Liver (tissue), 9 donors: Measurements from ENCODE around the gene AOPEP. TPM values are rescaled to one million over a fixed set of nuclear protein-coding genes. Genes with fewer than 3 reads are reported as not detected.

Source experiments
- DNase-seq: peaks from one replicate; pipeline ENCODE4 v3.0.0-alpha.2; 2017; ENCODE audit warnings: low spot score
- H3K27ac ChIP-seq, 2 donors: one replicate each; pipeline ENCODE4 v1.7.0; 2013; ENCODE audit warnings: inconsistent platforms in 2 of 2, low read length in 2 of 2, control low read depth in 1 of 2, low read depth in 1 of 2, mild to moderate bottlenecking in 1 of 2
- H3K27me3 ChIP-seq, 4 donors: one replicate each; pipeline versions ENCODE4 v1.6.1 to v1.7.0; 2013; ENCODE audit warnings: low read length in 3 of 4, inconsistent platforms in 1 of 4, mild to moderate bottlenecking in 1 of 4, moderate library complexity in 1 of 4; ENCODE audit not compliant: control insufficient read depth in 4 of 4, insufficient read depth in 4 of 4
- H3K36me3 ChIP-seq, 4 donors: one replicate each; pipeline versions ENCODE4 v1.6.1 to v1.7.0; 2013; ENCODE audit warnings: low read length in 3 of 4, mild to moderate bottlenecking in 3 of 4, low read depth in 1 of 4, moderate library complexity in 1 of 4; ENCODE audit not compliant: control insufficient read depth in 4 of 4, insufficient read depth in 3 of 4
- H3K4me1 ChIP-seq, 4 donors: one replicate each; pipeline versions ENCODE4 v1.6.1 to v1.7.0; 2013; ENCODE audit warnings: low read length in 3 of 4, mild to moderate bottlenecking in 3 of 4, moderate library complexity in 1 of 4; ENCODE audit not compliant: control insufficient read depth in 4 of 4, insufficient read depth in 4 of 4
- H3K4me3 ChIP-seq, 3 donors: one replicate each; pipeline versions ENCODE4 v1.6.1 to v1.7.0; 2013; ENCODE audit warnings: low read length in 3 of 3, control low read depth in 1 of 3, low read depth in 1 of 3, mild to moderate bottlenecking in 1 of 3
- H3K9ac ChIP-seq, 2 donors: one replicate each; pipeline ENCODE4 v1.7.0; 2013; ENCODE audit warnings: low read length in 2 of 2, mild to moderate bottlenecking in 2 of 2, moderate library complexity in 2 of 2, control low read depth in 1 of 2, low read depth in 1 of 2
- H3K9me3 ChIP-seq, 4 donors: one replicate each; pipeline versions ENCODE4 v1.6.1 to v1.7.0; 2013; ENCODE audit warnings: low read length in 3 of 4; ENCODE audit not compliant: control insufficient read depth in 4 of 4
- EGR1 ChIP-seq, 2 donors: IDR thresholded peaks; 2 replicates each; pipeline ENCODE4 v1.6.1; 2016 to 2018; ENCODE audit warnings: antibody characterized with exemption in 2 of 2, low read depth in 2 of 2
- FOXA1 ChIP-seq: IDR thresholded peaks from 2 replicates; pipeline ENCODE4 v1.6.1; 2016; ENCODE audit warnings: antibody characterized with exemption
- FOXA2 ChIP-seq: IDR thresholded peaks from 2 replicates; pipeline ENCODE4 v1.6.1; 2016; ENCODE audit warnings: antibody characterized with exemption
- GABPA ChIP-seq, 2 donors: IDR thresholded peaks in 1 of 2; conservative IDR thresholded peaks in 1 of 2; 2 replicates each; pipeline ENCODE4 v1.6.1; 2016; ENCODE audit warnings: antibody characterized with exemption in 2 of 2, mild to moderate bottlenecking in 1 of 2, moderate library complexity in 1 of 2
- HNF4A ChIP-seq, 2 donors: conservative IDR thresholded peaks; 2 replicates each; pipeline ENCODE4 v1.6.1; 2016; ENCODE audit warnings: antibody characterized with exemption in 2 of 2, mild to moderate bottlenecking in 2 of 2
- HNF4G ChIP-seq: IDR thresholded peaks from 2 replicates; pipeline ENCODE4 v1.6.1; 2016; ENCODE audit warnings: antibody characterized with exemption
- JUND ChIP-seq, 2 donors: IDR thresholded peaks; 2 replicates each; pipeline ENCODE4 v1.6.1; 2016; ENCODE audit warnings: antibody characterized with exemption in 2 of 2
- NR2F2 ChIP-seq: IDR thresholded peaks from 2 replicates; pipeline ENCODE4 v1.6.1; 2016; ENCODE audit warnings: antibody characterized with exemption
- RAD21 ChIP-seq, 2 donors: IDR thresholded peaks; 2 replicates each; pipeline ENCODE4 v1.6.1; 2016; ENCODE audit warnings: antibody characterized with exemption in 2 of 2, mild to moderate bottlenecking in 2 of 2
- RXRA ChIP-seq, 2 donors: IDR thresholded peaks; 2 replicates each; pipeline ENCODE4 v1.6.1; 2017 to 2018; ENCODE audit warnings: antibody characterized with exemption in 2 of 2, mild to moderate bottlenecking in 1 of 2
- SP1 ChIP-seq: IDR thresholded peaks from 2 replicates; pipeline ENCODE4 v1.6.1; 2018; ENCODE audit warnings: antibody characterized with exemption, mild to moderate bottlenecking
- TAF1 ChIP-seq: conservative IDR thresholded peaks from 2 replicates; pipeline ENCODE4 v1.6.1; 2016; ENCODE audit warnings: antibody characterized with exemption, mild to moderate bottlenecking
- YY1 ChIP-seq: IDR thresholded peaks from 2 replicates; pipeline ENCODE4 v1.6.1; 2016; ENCODE audit warnings: antibody characterized with exemption, mild to moderate bottlenecking
- WGBS: extraction: QIAGEN DNeasy Blood & Tissue Kit; methylation state at CpG from one replicate; pipeline ENCODE4 v1.1.7; 2013; 5-methylcytosine and 5-hydroxymethylcytosine counted together
- polyA plus RNA-seq, 2 donors: library from polyadenylated mRNA; stranded (reverse) in 1 of 2; unstranded in 1 of 2; fragments of 200-250 nt in 1 of 2; fragments of >200 nt in 1 of 2; fragmentation: Nextera tagmentation in 1 of 2; extraction: Ambion mirVana in 1 of 2; gene quantifications; one replicate each; pipeline versions ENCODE4 v1.2.1 to v1.2.3, GENCODE V29; 2013 to 2015
- total RNA-seq, 2 donors: library from RNA; depleted of rRNA; stranded (reverse); fragments of >200 nt; gene quantifications; one replicate each; pipeline ENCODE4 v1.2.3, GENCODE V29; 2014
- TF ChIP-seq, protein P1 (sequence below): IDR thresholded peaks from 2 replicates; pipeline ENCODE4 v1.6.1; 2016; ENCODE audit warnings: antibody characterized with exemption
- TF ChIP-seq, protein P2 (sequence below): IDR thresholded peaks from 2 replicates; pipeline ENCODE4 v1.6.1; 2016; ENCODE audit warnings: antibody characterized with exemption, mild to moderate bottlenecking
- TF ChIP-seq, protein P3 (sequence below): IDR thresholded peaks from 2 replicates; pipeline ENCODE4 v1.6.1; 2016; ENCODE audit warnings: antibody characterized with exemption
- TF ChIP-seq, protein P4 (sequence below): IDR thresholded peaks from 2 replicates; pipeline ENCODE4 v1.6.1; 2016; ENCODE audit warnings: antibody characterized with exemption
- TF ChIP-seq, protein P5 (sequence below): fragments of 150-350 bp; IDR thresholded peaks from 2 replicates; pipeline ENCODE4 v1.5.1; 2017; ENCODE audit warnings: improper control_type of control experiment, low read depth, low read length; ENCODE audit not compliant: missing input control
- donor health status: healthy.
- donor health status: healthy.
- donor health status: healthy.
- donor health status: healthy.
- donor health status: healthy.

AOPEP gene
- total and polyA plus RNA-seq, 4 donors, result 22.2 to 77.1 (median 34.8) TPM

DNA sequence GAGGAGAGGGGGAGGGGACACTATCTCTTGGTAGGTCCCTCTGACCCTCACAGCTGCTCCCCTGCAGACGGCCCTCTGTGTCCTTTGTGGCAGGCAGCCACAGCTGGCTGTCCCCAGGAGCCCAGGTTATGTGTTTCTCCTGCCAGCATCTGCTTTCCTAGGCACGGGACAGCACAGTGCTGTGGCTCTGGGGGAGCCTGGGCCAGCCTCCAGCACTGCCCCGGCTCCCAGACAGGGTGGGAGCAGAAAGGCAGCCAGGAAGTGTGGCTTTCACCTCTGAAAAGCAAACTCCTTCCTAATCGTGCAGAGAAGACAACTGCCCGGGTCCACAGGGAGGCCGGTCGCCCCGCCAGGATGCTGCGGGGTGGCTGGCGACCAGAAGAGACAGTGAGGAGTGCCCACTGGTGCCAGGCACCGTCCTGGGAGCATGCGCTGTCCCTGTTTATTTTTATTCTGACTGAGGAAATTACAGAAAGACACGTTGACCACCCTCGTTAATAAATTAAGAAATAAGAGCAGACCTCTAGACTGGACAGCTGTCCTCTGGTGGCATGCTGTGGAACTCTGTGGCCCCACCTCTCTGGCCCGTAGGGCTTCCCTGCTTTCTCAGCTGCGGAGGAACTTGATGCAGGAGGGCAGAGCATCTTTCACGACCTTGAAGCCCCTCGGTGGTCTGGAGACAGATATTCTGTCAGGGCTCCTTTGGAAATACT lies 350.7 kb downstream of the AOPEP start:
- WGBS, result 57% methylated on average over 18 of the region's 18 CpGs
- H3K27ac ChIP-seq, result peak overlapping the region; percentile 25 to 34
- TF ChIP-seq GABPA (IDR thresholded peaks at IDR 0.05 in 1 of 2, conservative IDR thresholded peaks at IDR 0.05 in 1 of 2) (no peak), FOXA2 (no peak), EGR1 (IDR thresholded peaks at IDR 0.05; ENCODE audit: low read depth in 2 of 2) (no peak), NR2F2 (no peak), YY1 (no peak)
- TF ChIP-seq, protein P1, sequence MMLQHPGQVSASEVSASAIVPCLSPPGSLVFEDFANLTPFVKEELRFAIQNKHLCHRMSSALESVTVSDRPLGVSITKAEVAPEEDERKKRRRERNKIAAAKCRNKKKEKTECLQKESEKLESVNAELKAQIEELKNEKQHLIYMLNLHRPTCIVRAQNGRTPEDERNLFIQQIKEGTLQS, result no peak
- TF ChIP-seq, protein P2, sequence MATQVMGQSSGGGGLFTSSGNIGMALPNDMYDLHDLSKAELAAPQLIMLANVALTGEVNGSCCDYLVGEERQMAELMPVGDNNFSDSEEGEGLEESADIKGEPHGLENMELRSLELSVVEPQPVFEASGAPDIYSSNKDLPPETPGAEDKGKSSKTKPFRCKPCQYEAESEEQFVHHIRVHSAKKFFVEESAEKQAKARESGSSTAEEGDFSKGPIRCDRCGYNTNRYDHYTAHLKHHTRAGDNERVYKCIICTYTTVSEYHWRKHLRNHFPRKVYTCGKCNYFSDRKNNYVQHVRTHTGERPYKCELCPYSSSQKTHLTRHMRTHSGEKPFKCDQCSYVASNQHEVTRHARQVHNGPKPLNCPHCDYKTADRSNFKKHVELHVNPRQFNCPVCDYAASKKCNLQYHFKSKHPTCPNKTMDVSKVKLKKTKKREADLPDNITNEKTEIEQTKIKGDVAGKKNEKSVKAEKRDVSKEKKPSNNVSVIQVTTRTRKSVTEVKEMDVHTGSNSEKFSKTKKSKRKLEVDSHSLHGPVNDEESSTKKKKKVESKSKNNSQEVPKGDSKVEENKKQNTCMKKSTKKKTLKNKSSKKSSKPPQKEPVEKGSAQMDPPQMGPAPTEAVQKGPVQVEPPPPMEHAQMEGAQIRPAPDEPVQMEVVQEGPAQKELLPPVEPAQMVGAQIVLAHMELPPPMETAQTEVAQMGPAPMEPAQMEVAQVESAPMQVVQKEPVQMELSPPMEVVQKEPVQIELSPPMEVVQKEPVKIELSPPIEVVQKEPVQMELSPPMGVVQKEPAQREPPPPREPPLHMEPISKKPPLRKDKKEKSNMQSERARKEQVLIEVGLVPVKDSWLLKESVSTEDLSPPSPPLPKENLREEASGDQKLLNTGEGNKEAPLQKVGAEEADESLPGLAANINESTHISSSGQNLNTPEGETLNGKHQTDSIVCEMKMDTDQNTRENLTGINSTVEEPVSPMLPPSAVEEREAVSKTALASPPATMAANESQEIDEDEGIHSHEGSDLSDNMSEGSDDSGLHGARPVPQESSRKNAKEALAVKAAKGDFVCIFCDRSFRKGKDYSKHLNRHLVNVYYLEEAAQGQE, result no peak
- no peak overlapping the region for H3K4me3 ChIP-seq
- H3K9ac ChIP-seq, result no peak overlapping the region
- peaks cover 8 to 72% (median 46%) of the 10 kb centered on the region in 4 donors for H3K36me3 ChIP-seq
- DNase-seq, result no peak
- H3K27me3 ChIP-seq, result no peaks in the 10 kb centered on the region
- H3K9me3 ChIP-seq, result no peaks in the 10 kb centered on the region
- H3K4me1 ChIP-seq, result peaks cover 6 to 44% (median 27%) of the 10 kb centered on the region in 4 donors

DNA sequence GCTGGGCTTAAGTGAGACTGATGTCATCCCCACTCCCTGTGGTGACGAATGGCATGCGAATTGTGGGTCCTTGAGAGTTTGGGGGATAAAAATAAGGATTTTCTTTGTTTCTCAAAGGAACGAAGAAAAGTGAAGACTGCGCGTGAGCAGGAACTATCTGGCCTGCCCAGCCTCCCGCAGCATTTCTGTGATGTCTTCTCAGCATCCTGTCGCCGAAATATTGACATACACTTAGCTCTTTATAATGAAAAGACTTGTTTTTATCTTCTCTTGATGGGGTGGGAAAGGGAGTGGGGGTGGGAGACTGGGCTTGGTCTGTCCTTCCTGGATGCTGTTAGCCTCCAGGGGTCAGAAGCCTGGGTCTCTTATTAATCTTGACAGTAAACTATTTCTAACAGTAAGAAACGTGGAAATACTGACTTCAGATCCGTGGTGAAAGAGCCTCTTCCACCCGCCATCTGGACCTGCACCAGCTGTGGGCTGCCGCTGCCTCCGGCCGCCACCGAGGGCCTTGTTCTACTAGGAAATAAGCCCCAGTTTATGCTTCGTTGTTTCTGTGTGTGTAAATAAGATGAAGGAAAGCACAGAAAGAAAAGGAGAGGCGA lies 351.4 kb downstream of the AOPEP start:
- 78% methylated on average over 17 of the region's 17 CpGs for WGBS
- DNase-seq, result no peak
- peaks cover 8 to 72% (median 50%) of the 10 kb centered on the region in 4 donors for H3K36me3 ChIP-seq
- no peaks in the 10 kb centered on the region for H3K27me3 ChIP-seq
- H3K9ac ChIP-seq, result no peak overlapping the region
- no peak overlapping the region for H3K4me3 ChIP-seq
- H3K27ac ChIP-seq, result peak overlapping the region; percentile 25 to 34
- H3K4me1 ChIP-seq, result peaks cover 5 to 39% (median 23%) of the 10 kb centered on the region in 4 donors
- TF ChIP-seq, protein P3, sequence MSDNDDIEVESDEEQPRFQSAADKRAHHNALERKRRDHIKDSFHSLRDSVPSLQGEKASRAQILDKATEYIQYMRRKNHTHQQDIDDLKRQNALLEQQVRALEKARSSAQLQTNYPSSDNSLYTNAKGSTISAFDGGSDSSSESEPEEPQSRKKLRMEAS, result no peak
- TF ChIP-seq EGR1 (IDR thresholded peaks at IDR 0.05; ENCODE audit: low read depth in 2 of 2) (no peak), JUND (IDR thresholded peaks at IDR 0.05) (no peak), HNF4A (conservative IDR thresholded peaks at IDR 0.05) (no peak), TAF1 (no peak), FOXA1 (no peak), RXRA (IDR thresholded peaks at IDR 0.05) (no peak), NR2F2 (no peak), YY1 (no peak), GABPA (IDR thresholded peaks at IDR 0.05 in 1 of 2, conservative IDR thresholded peaks at IDR 0.05 in 1 of 2) (no peak), HNF4G (no peak), SP1 (no peak), RAD21 (IDR thresholded peaks at IDR 0.05) (no peak)
- TF ChIP-seq, protein P2, result no peak
- TF ChIP-seq, protein P4, sequence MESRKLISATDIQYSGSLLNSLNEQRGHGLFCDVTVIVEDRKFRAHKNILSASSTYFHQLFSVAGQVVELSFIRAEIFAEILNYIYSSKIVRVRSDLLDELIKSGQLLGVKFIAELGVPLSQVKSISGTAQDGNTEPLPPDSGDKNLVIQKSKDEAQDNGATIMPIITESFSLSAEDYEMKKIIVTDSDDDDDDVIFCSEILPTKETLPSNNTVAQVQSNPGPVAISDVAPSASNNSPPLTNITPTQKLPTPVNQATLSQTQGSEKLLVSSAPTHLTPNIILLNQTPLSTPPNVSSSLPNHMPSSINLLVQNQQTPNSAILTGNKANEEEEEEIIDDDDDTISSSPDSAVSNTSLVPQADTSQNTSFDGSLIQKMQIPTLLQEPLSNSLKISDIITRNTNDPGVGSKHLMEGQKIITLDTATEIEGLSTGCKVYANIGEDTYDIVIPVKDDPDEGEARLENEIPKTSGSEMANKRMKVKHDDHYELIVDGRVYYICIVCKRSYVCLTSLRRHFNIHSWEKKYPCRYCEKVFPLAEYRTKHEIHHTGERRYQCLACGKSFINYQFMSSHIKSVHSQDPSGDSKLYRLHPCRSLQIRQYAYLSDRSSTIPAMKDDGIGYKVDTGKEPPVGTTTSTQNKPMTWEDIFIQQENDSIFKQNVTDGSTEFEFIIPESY, result no peak
- TF ChIP-seq, protein P1, result no peak
- TF ChIP-seq, protein P5, sequence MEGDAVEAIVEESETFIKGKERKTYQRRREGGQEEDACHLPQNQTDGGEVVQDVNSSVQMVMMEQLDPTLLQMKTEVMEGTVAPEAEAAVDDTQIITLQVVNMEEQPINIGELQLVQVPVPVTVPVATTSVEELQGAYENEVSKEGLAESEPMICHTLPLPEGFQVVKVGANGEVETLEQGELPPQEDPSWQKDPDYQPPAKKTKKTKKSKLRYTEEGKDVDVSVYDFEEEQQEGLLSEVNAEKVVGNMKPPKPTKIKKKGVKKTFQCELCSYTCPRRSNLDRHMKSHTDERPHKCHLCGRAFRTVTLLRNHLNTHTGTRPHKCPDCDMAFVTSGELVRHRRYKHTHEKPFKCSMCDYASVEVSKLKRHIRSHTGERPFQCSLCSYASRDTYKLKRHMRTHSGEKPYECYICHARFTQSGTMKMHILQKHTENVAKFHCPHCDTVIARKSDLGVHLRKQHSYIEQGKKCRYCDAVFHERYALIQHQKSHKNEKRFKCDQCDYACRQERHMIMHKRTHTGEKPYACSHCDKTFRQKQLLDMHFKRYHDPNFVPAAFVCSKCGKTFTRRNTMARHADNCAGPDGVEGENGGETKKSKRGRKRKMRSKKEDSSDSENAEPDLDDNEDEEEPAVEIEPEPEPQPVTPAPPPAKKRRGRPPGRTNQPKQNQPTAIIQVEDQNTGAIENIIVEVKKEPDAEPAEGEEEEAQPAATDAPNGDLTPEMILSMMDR, result no peak
- no peaks in the 10 kb centered on the region for H3K9me3 ChIP-seq
